Keratinocyte (primary cell): Measurements from ENCODE around the gene PARD6G.

ENCODE experiments used
- CTCF ChIP-seq, 3 experiments: IDR thresholded peaks in 1 of 3; conservative IDR thresholded peaks in 1 of 3; optimal IDR thresholded peaks in 1 of 3; 2 replicates in 2 of 3; 3 replicates in 1 of 3; pipeline versions ENCODE3 to v1.5.1; 2011; ENCODE audit warnings: low read length in 3 of 3, mild to moderate bottlenecking in 3 of 3, moderate library complexity in 2 of 3, control low read depth in 1 of 3, inconsistent platforms in 1 of 3; ENCODE audit not compliant: insufficient read depth in 2 of 3; ENCODE audit errors: extremely low read depth in 1 of 3
- EZH2 ChIP-seq: IDR thresholded peaks from one replicate; pipeline ENCODE4 v1.6.1; 2012; ENCODE audit warnings: inconsistent platforms, mild to moderate bottlenecking, low read length, moderate library complexity

DNA sequence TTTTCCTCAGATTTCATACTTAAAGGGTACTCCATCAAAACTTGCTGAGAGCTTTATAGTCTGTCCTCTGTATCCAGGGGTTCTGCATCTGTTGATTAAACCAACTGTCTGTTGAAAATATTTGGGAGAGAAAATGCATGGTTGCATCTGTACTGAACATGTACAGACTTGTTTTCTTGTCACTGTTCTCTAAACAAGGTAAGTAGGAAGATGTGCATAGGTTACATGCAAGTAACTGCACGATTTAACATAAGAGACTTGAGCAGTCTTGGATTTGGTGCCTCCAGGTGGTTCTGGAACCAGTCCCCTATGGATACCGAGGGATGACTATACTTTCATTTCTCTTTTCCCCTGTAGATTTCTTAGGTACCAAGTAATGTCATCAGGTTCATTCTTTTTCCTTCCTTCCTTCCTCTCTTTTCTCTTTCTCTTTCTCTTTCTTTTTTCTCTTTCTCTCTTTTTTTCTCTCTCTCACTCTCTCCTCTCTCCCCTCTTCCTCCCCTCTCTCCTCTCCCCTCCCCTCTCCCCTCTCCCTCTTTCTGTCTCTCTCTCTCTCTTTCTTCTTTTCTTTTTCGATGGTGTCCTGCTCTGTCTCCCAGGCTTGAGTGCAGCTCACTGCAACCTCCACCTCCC, 115.0 kb downstream of the PARD6G start:
- no peak for TF ChIP-seq CTCF (optimal IDR thresholded peaks at IDR 0.05 in 1 of 3, IDR thresholded peaks at IDR 0.05 in 1 of 3, conservative IDR thresholded peaks at IDR 0.05 in 1 of 3; ENCODE audit: extremely low read depth in 1 of 3, insufficient read depth in 2 of 3, low read length in 3 of 3)
- TF ChIP-seq EZH2: no peak
